ENCODE results near the gene MICB. TPM values are rescaled to one million over a fixed set of nuclear protein-coding genes. Genes with fewer than 3 reads are reported as not detected.
"Not testable (repeated sequence)": the region's sequence is repeated elsewhere in the genome, so short reads cannot be mapped to it uniquely, and the experiment has no call there.

Gene MICB
- total RNA-seq, 1 donor from 2014 or later = 35.5 TPM

DNA sequence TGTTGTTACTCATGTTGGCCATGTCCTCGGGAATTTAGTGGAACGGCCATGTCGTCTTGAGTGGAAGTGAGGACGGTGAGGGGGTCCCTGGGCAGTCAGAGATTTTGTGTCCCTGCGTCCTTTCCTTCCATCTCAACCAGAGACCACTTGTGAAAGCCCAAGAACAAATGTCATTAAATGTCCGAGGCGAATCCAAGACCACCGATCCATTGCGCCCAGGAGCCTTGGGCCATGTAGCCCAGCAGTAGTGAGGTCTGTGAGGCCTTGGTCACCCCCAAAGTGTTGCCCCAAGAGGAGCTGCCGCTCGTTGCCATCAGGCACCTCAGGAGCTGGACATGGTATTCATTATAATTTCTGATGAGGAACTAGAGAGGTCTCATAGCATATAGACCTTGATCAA lies 17.4 kb upstream of the MICB start:
- no peak overlapping the region for H3K27ac Mint-ChIP-seq
- intact Hi-C loops (cut with micrococcal nuclease) = no loop called here
- H3K4me1 Mint-ChIP-seq = no peaks in the 10 kb centered on the region
- no peak overlapping the region for H3K4me3 Mint-ChIP-seq
- H3K36me3 Mint-ChIP-seq (ENCODE audit: low read depth) = no peaks in the 10 kb centered on the region
- H3K27me3 Mint-ChIP-seq = no peaks in the 10 kb centered on the region
- no peak for DNase-seq
- H3K9me3 Mint-ChIP-seq = no peaks in the 10 kb centered on the region

DNA sequence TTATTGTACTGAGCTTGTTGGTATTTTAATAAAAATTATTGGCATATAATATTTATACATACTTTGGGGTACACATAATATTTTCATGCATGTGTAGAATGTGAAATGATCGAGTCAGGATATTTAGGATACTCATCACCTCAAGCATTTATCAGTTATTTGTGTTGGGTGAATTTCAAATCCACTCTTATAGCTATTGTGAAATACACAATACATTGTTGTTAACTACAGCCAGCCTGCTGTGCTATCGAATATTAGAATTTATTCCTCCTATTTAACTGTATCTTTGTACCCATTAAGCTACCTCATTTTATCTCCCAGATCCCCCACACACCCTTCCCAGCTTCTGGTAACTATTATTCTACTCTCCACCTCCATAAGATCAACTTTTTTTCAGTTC lies 14.6 kb upstream of the MICB start:
- no peaks in the 10 kb centered on the region for H3K9me3 Mint-ChIP-seq
- no peak overlapping the region for H3K27ac Mint-ChIP-seq
- intact Hi-C loops (cut with micrococcal nuclease) = no loop called here
- H3K4me3 Mint-ChIP-seq = no peak overlapping the region
- H3K36me3 Mint-ChIP-seq (ENCODE audit: low read depth) = no peaks in the 10 kb centered on the region
- peaks cover 6% of the 10 kb centered on the region for H3K4me1 Mint-ChIP-seq
- DNase-seq = no peak
- no peaks in the 10 kb centered on the region for H3K27me3 Mint-ChIP-seq

DNA sequence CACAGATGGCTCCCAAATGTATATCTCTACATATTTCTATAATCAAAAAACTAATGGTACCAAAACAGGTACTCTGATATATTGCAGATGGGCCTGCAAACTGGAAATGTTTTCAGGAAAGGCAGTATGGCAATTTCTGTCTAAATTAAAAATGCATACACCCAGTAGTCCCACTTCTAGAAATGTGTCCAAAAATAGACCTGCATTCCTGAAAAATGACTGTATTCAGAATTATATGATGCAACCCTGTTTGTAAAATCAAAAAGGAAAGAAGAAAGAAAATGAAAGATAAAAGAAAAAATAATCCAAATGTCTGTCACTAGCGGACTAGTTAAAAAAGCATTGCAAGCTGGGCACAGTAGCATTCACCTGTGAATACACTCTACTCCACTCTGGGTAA lies 12.9 kb upstream of the MICB start:
- H3K27ac Mint-ChIP-seq = no peak overlapping the region
- H3K9me3 Mint-ChIP-seq = no peaks in the 10 kb centered on the region
- no peak for DNase-seq
- intact Hi-C loops (cut with micrococcal nuclease) = no loop called here
- no peaks in the 10 kb centered on the region for H3K36me3 Mint-ChIP-seq (ENCODE audit: low read depth)
- H3K27me3 Mint-ChIP-seq = no peaks in the 10 kb centered on the region
- peaks cover 6% of the 10 kb centered on the region for H3K4me1 Mint-ChIP-seq
- H3K4me3 Mint-ChIP-seq = no peak overlapping the region

DNA sequence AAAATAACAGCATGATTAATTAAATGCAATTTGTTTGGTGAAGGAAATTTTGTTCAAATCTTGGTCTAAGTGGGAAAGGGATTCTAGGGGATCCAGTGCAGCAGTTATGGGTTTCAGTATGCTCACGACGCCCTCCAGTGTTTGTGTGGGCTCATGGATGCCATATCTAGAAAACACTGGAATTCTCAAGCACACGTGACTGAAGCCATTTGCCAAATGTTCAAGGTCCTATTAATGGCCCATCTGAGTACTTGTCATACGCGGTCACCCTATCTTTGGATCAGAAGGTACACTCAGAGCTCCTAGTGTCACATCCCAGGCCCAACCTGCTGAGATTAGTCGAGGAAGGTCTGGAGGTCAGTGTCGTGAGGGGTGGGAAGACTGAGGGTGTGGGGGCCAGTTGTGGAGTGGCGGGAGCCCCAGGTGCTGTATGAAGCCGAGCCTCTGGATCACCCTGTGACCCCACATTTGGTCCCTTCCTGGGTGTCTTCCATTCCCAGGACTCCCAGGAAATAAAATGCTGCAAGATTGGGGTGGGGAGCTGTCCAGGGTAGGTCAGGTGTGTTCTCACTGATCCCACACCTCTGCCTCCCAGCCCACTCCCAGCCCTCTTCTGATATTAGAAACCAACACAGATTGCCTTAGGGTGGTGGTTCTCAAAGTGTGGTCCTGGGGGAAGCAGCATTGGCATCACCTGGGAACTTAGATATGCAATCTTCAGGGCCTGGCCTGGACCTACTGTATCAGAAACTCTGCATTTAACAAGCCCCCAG lies 11.7 kb upstream of the MICB start:
- H3K36me3 Mint-ChIP-seq (ENCODE audit: low read depth); H3K4me3 Mint-ChIP-seq; H3K27ac Mint-ChIP-seq; DNase-seq; H3K9me3 Mint-ChIP-seq; intact Hi-C loops (cut with micrococcal nuclease); H3K27me3 Mint-ChIP-seq: not testable (repeated sequence)
- H3K4me1 Mint-ChIP-seq = peaks cover 13% of the 10 kb centered on the region

DNA sequence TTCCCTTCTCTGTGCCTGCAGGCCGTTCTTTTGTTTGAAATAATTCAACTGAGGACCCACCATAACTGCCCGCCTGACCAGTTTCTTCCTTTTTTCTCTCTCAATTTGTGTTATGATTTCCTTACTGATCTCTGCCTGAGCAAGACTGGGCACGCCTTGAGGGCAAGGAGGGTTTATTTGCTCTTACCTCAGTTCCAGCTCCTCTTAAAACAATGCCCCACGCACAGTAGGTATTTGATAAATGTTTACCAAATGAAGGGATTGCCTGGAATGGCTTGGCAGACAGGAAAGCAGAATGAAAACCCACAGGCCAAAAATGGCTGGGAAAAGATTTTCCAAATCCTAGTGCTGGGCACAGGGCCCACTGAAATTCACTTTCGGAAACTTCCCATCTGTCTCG lies 10.3 kb upstream of the MICB start:
- H3K4me3 Mint-ChIP-seq; intact Hi-C loops (cut with micrococcal nuclease); H3K36me3 Mint-ChIP-seq (ENCODE audit: low read depth); H3K9me3 Mint-ChIP-seq; DNase-seq; H3K27me3 Mint-ChIP-seq; H3K27ac Mint-ChIP-seq: not testable (repeated sequence)
- H3K4me1 Mint-ChIP-seq = peaks cover 19% of the 10 kb centered on the region

DNA sequence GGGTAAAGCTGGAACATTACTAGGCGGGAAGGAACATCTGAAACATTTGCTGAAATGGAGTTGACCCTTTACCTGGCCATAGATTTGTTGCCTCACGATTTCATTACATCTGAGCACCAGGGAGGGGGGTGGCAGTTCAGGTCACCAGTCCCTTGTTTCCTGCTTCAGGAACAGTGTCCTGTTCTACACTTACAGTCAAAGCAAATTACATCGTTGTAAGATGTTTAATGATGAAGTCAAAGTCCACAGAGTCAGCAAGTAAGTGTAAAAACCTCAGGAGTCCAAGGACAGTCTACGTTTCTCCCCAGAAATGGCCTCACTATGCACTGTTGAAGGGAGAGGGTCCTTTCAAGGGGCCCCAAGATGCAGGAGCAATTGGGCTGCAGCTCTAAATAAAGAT lies 8.9 kb upstream of the MICB start:
- intact Hi-C loops (cut with micrococcal nuclease) = no loop called here
- DNase-seq = no peak
- Mint-ChIP-seq H3K4me3 (no peak overlapping the region), H3K27me3 (no peaks in the 10 kb centered on the region), H3K36me3 (ENCODE audit: low read depth) (peaks cover 3% of the 10 kb centered on the region), H3K4me1 (peaks cover 21% of the 10 kb centered on the region), H3K27ac (no peak overlapping the region), H3K9me3 (no peaks in the 10 kb centered on the region)

DNA sequence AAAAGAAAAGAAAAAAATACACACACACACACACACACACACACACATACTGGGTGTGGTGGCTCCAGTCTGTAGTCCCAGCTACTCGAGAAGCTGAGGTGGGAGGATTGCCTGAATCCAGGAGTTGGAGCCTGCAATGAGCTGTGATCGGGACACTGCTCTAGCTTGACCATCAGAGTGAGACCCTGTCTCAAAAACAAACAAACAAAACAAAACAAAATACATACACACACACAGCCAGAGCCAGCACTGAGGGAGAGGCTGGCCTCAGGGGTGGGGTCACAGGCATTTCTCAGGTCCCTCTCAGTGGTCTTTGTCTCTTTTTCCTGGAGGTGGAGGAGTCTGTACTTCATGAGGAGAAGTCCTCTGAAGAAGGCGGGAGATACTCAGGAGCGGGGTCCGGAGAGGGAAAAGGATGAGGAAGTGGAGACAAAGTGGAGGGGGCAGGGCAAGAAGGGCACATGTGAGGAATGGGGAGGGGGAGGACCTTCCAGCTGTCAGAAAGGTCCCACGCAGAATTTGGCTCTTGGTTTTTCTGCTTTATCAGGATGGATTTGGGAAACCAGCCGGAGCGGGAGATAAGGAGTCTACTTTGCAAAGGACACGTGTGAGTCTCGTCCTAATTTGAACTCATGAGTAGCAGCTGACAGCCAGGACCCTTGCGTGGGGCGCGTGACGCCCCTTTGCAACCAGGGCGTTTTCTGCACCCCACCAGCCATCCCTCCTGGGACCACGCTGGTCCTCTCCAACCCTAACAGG lies 7.7 kb upstream of the MICB start:
- Mint-ChIP-seq H3K9me3 (no peaks in the 10 kb centered on the region), H3K27me3 (no peaks in the 10 kb centered on the region), H3K4me1 (peaks cover 25% of the 10 kb centered on the region), H3K27ac (no peak overlapping the region), H3K4me3 (no peak overlapping the region), H3K36me3 (ENCODE audit: low read depth) (peaks cover 6% of the 10 kb centered on the region)
- intact Hi-C loops (cut with micrococcal nuclease) = loop anchor here (5.0 to 10.0 kb wide), 3 partner anchors 92 to 805 kb away; partner anchors contain the start of genes HSPA1B, LTB and PPP1R18
- no peak for DNase-seq

DNA sequence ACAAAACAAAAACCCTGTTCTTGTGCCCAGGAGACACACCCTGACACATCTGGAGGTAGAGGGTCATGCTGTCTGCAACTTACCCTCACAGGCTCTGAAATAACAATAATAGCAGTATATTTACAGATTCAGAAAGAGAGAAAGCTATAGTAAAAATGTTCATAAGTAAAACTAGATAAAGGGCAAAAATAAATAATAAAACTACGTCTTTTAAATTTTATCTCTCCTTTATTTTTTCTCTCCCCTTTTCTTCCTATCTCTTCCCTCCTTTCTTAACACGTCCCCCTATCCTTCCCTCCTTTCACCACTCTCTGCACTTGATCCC lies 4.4 kb upstream of the MICB start:
- not testable (repeated sequence) for DNase-seq; H3K36me3 Mint-ChIP-seq (ENCODE audit: low read depth); H3K27me3 Mint-ChIP-seq; H3K9me3 Mint-ChIP-seq
- intact Hi-C loops (cut with micrococcal nuclease) = loop anchor here (5.0 to 10.0 kb wide), 3 partner anchors 89 to 809 kb away; partner anchors contain the start of genes HSPA1B, LTB and PPP1R18
- Mint-ChIP-seq H3K27ac (peak overlapping the region; percentile 97), H3K4me3 (peak overlapping the region; percentile 93), H3K4me1 (peaks cover 34% of the 10 kb centered on the region)

DNA sequence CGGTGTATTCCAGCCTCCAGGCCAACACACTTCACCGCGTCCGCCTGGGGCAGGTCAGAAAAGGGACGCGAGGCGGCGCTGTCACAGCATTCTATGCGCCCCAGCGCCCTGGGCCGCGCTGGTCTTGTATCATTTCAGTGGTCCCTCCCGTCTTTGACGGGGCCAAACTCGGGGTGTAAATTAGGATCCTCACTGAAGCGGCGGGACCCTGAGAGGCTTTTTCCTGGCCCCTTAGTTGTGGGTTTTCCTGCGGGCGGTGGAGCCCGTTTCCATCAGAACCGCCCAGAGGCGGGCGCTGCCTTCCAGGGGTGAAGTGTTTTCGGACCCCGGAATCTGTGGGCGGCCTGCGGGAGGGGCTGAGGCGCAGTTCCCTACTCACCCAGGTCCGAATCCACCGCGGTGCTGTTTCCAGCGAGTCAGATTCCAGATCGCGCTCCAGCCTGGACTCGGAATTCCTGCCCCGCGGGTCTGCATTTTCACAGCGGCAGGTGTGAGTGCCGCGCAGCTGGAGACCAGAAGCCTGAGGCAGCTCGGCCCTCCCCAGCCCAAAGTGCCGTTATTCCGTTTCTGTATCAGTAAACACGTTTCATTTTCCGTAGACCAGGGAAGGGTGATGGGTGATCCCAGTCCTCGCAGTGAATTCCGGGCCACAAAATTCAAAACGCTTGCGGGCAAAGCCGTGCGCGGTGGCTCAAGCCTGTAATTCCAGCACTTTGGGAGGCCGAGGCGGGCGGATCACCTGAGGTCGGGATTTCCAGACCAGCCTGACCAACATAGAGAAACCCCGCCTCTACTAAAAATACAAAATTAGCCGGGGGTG lies 3.9 kb upstream of the MICB start:
- H3K27ac Mint-ChIP-seq = peak overlapping the region; percentile 97
- H3K4me3 Mint-ChIP-seq = peak overlapping the region; percentile 93
- no peaks in the 10 kb centered on the region for H3K27me3 Mint-ChIP-seq
- DNase-seq = peak; percentile 93
- peaks cover 11% of the 10 kb centered on the region for H3K36me3 Mint-ChIP-seq (ENCODE audit: low read depth)
- no peaks in the 10 kb centered on the region for H3K9me3 Mint-ChIP-seq
- peaks cover 39% of the 10 kb centered on the region for H3K4me1 Mint-ChIP-seq
- intact Hi-C loops (cut with micrococcal nuclease) = loop anchor here (1.0 to 10.0 kb wide), 4 partner anchors 47 to 809 kb away; partner anchors contain the start of genes HSPA1B, LTB and PPP1R18

DNA sequence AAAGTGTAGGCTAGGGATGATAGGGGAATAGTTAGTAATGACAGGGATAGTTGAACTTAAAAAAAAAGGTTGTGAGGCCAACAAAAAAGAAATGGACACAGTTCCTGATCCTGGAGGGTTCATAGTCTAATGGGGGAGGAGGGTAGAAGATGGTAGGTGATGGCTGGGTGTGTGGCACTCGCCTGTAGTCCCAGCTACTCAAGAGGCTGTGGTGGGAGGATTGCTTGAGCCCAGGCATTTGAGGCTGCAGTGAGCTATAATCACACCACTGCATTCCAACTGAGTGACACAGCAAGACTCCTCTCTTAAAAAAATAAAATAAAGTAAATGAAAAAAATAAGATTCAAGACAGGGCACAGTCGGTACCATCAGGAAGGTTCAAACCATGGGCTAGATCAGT lies 2.4 kb upstream of the MICB start:
- H3K4me1 Mint-ChIP-seq = peaks cover 45% of the 10 kb centered on the region
- intact Hi-C loops (cut with micrococcal nuclease) = loop anchor here (5.0 to 10.0 kb wide), 3 partner anchors 93 to 811 kb away; partner anchors contain the start of genes HSPA1B, MICA and PPP1R18
- peak overlapping the region; percentile 93 for H3K4me3 Mint-ChIP-seq
- H3K36me3 Mint-ChIP-seq (ENCODE audit: low read depth) = peaks cover 10% of the 10 kb centered on the region
- peak overlapping the region; percentile 97 for H3K27ac Mint-ChIP-seq
- no peaks in the 10 kb centered on the region for H3K9me3 Mint-ChIP-seq
- DNase-seq = no peak
- no peaks in the 10 kb centered on the region for H3K27me3 Mint-ChIP-seq

DNA sequence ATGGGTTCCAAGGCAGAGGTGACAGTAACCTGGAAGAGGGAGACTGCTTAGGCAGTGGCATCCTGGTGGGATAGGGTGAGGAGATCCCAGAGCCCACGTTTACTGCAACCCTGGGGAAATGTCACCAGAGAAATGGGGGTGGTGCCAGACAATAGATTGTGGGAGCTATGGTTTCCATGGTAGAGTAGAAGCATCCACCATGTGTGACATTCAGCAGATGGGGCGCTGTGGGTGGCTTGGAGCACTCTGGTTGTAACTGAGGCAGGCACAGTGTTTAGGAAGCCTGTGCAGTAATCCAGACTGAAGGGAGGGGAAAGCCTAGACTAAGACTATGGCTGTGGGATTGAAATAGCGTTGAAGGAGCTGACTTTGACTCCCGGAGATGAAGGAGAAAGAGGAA lies 1.1 kb upstream of the MICB start:
- H3K4me3 Mint-ChIP-seq = peak overlapping the region; percentile 93
- peak; percentile 67 for DNase-seq
- H3K27me3 Mint-ChIP-seq, H3K9me3 Mint-ChIP-seq: not testable (repeated sequence)
- peak overlapping the region; percentile 89 for H3K27ac Mint-ChIP-seq
- peaks cover 11% of the 10 kb centered on the region for H3K36me3 Mint-ChIP-seq (ENCODE audit: low read depth)
- intact Hi-C loops (cut with micrococcal nuclease) = loop anchor here (1.0 to 10.0 kb wide), 4 partner anchors 95 to 812 kb away; partner anchors contain the start of genes HSPA1B, MICA and PPP1R18
- H3K4me1 Mint-ChIP-seq = peaks cover 51% of the 10 kb centered on the region

DNA sequence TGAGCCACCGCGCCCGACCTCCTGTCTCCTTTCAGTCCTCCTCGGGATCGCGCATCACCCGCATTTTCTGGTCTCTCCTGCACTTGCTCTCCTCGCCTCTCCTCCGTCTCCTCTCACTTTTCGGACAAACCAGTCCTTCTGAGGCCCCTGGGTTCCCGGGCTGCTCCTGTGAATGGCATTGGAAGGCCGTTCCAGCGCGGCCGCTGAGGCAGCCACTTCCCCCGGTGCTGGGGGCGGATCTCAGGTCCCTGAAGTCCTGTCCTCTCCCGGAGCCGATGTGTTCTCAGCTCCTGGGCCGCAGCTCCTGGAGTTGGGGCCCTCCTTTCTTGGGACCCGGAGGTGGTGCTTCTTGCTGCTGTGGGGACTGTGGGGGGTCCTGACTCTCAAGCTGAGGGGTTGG lies 803 bp downstream of the MICB start:
- no peaks in the 10 kb centered on the region for H3K9me3 Mint-ChIP-seq
- intact Hi-C loops (cut with micrococcal nuclease) = loop anchor here (5.0 to 10.0 kb wide), 3 partner anchors 96 to 814 kb away; partner anchors contain the start of genes HSPA1B, MICA and PPP1R18
- peak overlapping the region; percentile 55 for H3K27ac Mint-ChIP-seq
- H3K27me3 Mint-ChIP-seq = no peaks in the 10 kb centered on the region
- no peak for DNase-seq
- peaks cover 11% of the 10 kb centered on the region for H3K36me3 Mint-ChIP-seq (ENCODE audit: low read depth)
- peaks cover 60% of the 10 kb centered on the region for H3K4me1 Mint-ChIP-seq
- H3K4me3 Mint-ChIP-seq = peak overlapping the region; percentile 93

DNA sequence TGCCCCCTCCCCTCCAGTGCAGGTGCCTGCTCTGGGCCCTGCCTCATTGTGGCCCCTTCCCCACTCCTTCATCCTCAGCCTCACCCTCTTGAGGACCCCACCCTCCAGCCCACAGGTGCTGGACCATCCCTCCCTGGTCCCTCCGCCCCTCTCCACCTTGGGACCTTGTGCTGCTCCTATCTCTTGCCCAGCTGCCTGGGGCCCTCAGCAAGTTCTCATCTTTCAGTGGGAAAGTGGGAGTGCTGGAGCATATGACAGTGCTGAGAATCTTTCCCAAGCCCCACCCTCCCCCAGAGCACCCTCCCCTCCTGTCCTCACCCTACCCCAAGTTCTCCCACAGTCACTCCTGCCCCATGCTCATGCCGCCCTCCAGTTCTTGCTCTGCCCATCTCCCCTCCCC lies 1.7 kb downstream of the MICB start:
- intact Hi-C loops (cut with micrococcal nuclease) = loop anchor here (5.0 to 10.0 kb wide), 3 partner anchors 97 to 815 kb away; partner anchors contain the start of genes HSPA1B, MICA and PPP1R18
- DNase-seq, H3K27ac Mint-ChIP-seq, H3K27me3 Mint-ChIP-seq, H3K9me3 Mint-ChIP-seq: not testable (repeated sequence)
- peaks cover 60% of the 10 kb centered on the region for H3K4me1 Mint-ChIP-seq
- H3K4me3 Mint-ChIP-seq = peak overlapping the region; percentile 93
- H3K36me3 Mint-ChIP-seq (ENCODE audit: low read depth) = peaks cover 11% of the 10 kb centered on the region
